ENCODE measurements around the gene SREBF1.

DNA sequence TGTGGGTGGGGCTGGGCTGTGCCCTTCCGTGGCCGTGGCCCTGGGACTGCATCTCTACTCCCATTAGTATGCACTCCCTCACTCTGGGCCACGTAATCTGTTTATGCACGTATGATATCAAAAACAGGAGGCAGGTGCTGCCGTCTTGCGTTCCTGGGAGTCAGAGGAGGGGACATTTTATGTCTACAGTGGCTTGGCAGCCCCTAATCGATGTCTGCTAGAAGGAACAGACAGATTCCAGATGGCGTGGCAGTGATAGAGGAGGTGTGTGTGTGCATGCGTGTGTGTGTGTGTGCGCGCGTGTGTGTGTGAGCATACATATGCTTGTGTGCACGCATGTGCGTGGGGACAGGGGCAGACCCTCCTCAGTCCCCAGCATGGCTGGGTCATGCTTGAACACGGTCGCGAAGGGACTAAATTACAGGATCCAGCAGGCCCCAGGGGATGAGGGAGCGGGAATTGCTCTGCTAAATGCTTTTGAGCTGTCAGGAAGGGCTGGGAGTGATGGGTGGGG lies 44.7 kb downstream of the SREBF1 start:
- TF ChIP-seq, protein P1, sequence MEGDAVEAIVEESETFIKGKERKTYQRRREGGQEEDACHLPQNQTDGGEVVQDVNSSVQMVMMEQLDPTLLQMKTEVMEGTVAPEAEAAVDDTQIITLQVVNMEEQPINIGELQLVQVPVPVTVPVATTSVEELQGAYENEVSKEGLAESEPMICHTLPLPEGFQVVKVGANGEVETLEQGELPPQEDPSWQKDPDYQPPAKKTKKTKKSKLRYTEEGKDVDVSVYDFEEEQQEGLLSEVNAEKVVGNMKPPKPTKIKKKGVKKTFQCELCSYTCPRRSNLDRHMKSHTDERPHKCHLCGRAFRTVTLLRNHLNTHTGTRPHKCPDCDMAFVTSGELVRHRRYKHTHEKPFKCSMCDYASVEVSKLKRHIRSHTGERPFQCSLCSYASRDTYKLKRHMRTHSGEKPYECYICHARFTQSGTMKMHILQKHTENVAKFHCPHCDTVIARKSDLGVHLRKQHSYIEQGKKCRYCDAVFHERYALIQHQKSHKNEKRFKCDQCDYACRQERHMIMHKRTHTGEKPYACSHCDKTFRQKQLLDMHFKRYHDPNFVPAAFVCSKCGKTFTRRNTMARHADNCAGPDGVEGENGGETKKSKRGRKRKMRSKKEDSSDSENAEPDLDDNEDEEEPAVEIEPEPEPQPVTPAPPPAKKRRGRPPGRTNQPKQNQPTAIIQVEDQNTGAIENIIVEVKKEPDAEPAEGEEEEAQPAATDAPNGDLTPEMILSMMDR (IDR thresholded peaks at IDR 0.05): no peak
- TF ChIP-seq TAF1 (IDR thresholded peaks at IDR 0.05; ENCODE audit: borderline replicate concordance, low read depth, low read length): no peak
- no peak for TF ChIP-seq TCF12 (IDR thresholded peaks at IDR 0.05)
- no peak for TF ChIP-seq FOXM1 (IDR thresholded peaks at IDR 0.05; ENCODE audit: low read depth)
- no peak; a peak in 1 of 4 replicates for TF ChIP-seq EP300 (IDR thresholded peaks at IDR 0.05; ENCODE audit: borderline replicate concordance in 1 of 2, low read depth in 1 of 2, low read length in 1 of 2)
- TF ChIP-seq, protein P2, sequence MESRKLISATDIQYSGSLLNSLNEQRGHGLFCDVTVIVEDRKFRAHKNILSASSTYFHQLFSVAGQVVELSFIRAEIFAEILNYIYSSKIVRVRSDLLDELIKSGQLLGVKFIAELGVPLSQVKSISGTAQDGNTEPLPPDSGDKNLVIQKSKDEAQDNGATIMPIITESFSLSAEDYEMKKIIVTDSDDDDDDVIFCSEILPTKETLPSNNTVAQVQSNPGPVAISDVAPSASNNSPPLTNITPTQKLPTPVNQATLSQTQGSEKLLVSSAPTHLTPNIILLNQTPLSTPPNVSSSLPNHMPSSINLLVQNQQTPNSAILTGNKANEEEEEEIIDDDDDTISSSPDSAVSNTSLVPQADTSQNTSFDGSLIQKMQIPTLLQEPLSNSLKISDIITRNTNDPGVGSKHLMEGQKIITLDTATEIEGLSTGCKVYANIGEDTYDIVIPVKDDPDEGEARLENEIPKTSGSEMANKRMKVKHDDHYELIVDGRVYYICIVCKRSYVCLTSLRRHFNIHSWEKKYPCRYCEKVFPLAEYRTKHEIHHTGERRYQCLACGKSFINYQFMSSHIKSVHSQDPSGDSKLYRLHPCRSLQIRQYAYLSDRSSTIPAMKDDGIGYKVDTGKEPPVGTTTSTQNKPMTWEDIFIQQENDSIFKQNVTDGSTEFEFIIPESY (IDR thresholded peaks at IDR 0.05; ENCODE audit: borderline replicate concordance, low read depth): no peak
